GM19023 (cell line): ENCODE results near the gene CMTM6.
"Not testable (repeated sequence)": the region's sequence is repeated elsewhere in the genome, so short reads cannot be mapped to it uniquely, and the experiment has no call there.

Source experiments
- ATAC-seq: cut with Tn5 transposase; IDR thresholded peaks from one replicate; pipeline ENCODE4 v1.9.1; 2021; ENCODE audit warnings: mild to moderate bottlenecking, moderate library complexity; ENCODE audit not compliant: unreplicated experiment

CMTM6 gene

DNA sequence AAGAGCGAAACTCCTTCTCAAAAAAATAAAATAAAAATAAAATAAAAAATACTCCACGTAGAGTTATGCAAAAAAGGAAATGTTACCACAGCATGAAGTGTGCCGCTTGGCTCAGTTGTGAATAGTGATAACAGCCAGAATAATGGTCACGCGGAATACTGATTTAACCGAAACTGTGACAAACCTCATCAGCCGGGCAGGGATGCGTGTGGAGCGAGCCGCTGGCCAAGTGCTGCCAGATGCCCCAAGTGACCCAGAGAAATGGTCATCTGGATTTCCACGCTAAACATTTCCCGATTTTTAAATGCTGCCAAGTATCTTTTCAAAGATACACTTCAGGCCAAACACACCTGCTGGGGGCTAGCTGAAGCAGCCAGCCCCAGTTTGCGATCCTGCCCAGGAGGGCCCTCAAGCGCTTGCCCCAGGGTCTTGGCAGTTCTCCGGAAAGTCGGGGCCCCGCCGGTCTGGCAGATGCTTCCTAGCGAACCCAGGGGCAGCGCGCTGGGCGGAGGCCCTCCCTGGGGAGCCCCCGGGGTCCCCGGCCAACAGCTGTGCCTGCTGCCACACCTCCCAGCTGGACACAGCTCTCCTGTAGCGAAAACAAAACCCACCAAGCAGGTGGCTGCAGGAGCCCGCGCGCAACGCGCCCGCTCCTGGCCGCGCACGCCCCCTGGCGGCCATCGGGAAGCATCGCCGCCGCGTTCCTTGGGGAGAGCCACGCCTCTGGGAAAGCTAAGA is 35.1 kb downstream of the CMTM6 start:
- ATAC-seq, result peak; percentile 70

DNA sequence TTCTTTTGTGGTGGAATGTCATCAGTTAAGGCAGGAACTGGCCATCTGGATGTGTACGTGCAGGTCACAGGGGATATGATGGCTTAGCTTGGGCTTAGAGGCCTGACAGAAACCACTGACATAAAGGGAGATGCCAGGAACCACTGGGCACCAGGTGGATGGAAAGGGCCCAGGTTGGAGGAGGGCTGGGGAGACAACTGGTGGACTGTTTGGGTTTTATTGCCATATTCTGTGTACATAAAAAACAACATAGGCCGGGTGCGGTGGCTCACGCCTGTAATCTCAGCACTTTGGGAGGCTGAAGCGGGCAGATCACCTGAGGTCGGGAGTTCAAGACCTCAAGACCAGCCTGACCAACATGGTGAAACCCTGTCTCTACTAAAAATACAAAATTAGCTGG is 35.8 kb downstream of the CMTM6 start:
- not testable (repeated sequence) for ATAC-seq

DNA sequence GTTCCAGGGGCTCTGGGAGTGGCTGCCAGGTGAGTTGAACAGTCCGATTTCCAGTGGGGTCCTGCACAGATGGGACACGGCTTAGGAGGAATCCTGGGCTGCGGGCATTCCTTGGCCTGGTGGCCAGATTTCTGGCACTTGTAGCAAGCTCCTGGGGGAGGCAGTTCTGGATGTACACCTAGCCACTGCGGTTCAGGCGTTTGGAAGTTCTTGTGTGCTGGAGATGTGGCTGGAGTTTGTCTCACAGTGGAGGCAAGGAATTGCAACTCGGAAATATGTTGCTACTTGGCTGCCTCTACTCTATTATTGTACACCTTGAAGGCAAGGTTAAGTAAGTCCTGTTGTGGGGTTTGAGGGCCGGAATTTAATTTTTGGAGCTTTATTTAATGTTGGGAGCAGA is 37.9 kb downstream of the CMTM6 start:
- ATAC-seq, result not testable (repeated sequence)

DNA sequence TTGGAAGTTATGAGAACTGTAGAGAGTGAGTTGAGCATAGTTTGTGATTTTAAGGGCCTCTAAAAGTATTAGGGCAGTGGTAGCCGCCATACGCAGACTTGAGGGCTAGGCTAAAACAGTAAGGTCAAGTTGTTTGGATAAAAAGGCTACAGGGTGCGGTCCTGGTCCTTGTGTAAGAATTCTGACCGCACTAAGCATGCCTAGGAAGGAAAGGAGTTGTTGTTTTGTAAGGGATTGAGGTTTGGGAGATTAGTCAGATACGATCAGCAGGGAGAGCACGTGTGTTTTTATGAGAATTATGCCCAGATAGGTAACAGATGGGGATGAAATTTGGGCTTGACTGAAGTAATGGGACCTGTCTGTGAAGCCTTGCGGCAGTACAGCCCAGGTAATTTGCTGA is 39.2 kb downstream of the CMTM6 start:
- not testable (repeated sequence) for ATAC-seq

DNA sequence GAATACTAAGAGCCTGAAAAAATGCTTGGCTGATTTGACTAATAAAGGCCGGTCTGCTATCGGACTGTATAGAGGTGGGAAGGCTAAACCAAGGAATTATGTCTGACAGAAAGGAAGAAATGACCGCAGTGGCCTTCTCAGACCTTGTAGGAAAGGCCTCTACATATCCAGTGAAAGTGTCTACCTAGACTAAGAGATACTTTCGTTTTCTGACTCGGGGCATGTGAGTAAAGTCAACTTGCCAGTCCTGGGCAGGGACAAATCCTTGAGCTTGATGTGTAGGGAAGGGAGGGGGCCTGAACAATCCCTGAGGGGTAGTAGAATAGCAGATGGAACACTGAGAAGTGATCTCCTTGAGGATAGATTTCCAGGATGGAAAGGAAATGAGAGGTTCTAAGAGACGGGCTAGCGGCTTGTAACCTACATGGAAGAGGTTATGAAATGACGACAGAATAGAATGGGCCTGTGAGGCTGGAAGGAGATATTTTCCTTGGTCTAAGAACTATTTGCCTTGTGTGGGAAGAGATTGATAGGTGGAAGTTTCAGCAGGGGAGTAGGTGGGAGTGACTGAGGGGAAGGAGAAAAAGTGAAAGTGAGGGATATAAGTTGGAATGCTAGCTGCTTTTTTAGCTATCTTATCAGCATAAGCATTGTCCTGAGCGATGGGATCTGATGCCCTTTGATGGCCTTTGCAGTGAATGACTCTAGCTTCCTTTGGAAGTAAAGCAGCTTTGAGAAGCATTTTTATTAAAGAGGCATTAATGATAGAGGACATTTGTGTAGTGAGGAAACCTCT is 40.3 kb downstream of the CMTM6 start:
- not testable (repeated sequence) for ATAC-seq

DNA sequence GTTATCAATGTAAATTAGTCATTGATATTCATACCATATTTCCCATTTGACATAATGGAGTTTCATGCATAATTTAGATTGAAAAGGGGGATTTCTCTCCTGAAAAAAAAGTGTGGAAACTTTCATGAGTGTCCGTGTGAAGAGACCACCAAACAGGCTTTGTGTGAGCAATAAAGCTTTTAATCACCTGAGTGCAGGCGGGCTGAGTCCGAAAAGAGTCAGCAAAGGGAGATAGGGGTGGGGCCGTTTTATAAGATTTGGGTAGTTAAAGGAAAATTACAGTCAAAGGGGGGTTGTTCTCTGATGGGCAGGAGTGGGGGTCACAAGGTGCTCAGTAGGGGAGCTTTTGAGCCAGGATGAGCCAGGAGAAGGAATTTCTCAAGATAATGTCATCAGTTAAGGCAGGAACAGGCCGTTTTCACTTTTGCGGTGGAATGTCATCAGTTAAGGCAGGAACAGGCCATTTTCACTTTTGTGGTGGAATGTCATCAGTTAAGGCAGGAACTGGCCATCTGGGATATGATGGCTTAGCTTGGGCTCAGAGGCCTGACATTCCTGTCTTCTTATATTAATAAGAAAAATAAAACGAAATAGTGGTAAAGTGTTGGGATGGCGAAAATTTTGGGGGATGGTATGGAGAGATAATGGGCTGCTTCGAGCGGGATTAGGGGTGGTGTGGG is 41.7 kb downstream of the CMTM6 start:
- not testable (repeated sequence) for ATAC-seq

DNA sequence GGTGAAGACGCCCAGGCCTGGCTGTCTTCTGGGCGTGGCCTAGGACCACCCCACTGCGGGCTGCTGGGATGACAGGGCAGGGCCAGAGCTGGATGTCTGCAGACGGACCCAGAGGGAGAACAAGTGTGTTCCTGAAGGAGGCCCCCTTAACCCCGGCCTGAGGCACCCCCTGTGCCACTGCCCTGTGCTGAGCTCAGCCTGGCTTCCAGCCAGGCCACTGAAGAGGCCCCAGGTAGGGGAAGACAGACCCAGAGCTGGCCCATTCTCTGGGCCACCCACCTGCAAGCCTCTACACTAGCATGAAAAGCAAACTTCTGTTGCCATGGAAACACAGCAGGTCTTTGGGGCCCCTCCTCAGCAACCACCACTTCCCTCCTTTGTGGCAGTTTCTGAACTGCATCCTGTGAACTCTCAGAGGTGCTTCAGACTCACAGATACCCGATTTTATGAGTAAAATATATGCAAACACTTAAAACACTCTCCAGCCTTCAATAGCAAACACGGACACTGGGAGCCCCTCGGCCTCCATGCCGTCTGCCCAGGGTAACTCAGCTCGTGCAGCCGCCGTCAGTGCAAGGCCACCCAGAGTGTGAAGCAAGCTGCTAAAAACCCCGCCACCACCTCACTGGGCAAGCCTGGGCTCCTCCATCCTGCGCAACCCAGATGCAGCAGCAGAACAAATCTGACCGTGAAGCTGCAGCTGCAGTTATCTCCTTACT is 42.5 kb downstream of the CMTM6 start:
- peak; percentile 85 for ATAC-seq

DNA sequence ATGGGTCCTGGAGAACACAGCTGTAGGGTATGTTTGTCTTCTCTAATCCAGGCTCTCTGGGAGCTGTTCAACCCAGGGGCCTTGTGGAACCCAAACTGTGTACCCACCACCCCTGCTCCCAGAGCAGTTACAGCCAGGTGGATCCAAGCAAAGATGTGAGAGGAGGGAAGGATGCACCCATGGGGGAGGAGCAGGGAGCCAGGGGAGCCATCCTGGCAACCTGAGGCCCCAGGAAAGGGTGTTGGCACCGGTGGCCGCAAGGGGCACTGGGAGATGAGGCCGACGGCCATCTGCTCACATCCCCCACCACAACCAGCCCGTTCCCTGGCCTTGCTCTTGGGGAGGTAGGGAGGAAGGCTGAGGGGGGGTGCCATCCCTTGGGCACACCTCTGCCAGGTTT is 43.2 kb downstream of the CMTM6 start:
- ATAC-seq, result no peak

DNA sequence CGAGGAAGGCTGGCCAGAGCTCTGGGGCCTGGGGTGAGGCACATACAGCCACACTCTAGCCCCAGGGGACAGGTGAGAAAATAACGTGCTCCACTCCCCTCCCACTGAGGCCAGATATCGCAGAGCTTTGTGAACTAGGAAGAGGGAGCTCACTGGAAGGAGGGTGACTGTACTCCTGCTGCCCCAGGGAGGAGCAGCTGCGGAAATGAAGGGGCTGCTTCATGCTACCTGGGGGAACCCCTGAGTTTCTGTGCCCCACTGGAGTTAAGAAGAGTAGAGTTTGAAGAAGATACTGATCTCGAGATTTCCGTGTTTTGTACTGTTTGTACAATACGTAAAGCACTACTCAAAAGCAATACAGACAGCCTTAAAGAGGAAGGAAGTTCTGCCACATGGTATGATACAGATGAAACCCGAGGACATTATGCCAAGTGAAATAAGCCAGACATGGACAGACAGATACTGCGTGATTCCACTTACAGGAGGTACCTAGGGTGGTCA is 44.6 kb downstream of the CMTM6 start:
- no peak for ATAC-seq

DNA sequence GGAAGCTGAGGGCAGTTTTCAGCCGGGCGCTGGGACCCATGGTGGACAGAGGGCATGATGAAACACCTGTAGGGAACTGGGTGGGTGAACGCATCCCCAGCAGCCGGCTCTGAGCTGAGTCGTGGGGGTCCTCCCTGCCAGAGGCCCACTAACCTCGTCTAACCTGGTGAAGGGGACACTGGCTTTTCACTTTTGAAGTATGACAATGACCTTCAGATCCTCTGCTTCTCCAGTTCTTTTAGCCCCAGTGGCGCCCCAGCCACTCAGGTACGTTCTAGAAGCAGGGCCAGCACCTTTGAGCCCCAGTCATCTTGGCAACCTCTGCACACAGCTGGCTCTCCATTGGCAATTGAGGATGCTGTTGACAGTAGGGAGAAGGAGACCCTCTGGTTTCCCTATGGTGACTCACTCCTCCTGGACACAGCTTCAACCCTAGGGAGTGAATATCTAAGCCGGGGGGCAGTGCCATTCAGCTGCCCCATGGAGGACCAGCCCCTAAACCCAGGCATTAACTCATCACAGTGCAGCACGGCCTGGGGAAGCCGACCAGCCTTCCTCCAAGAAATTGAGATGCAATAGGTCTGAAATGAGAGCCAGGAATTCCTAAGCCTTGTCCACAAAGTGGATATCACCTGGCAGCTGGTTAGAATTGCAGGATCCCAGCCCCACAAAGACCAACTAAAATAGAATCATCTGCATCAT is 46.1 kb downstream of the CMTM6 start:
- ATAC-seq, result no peak

DNA sequence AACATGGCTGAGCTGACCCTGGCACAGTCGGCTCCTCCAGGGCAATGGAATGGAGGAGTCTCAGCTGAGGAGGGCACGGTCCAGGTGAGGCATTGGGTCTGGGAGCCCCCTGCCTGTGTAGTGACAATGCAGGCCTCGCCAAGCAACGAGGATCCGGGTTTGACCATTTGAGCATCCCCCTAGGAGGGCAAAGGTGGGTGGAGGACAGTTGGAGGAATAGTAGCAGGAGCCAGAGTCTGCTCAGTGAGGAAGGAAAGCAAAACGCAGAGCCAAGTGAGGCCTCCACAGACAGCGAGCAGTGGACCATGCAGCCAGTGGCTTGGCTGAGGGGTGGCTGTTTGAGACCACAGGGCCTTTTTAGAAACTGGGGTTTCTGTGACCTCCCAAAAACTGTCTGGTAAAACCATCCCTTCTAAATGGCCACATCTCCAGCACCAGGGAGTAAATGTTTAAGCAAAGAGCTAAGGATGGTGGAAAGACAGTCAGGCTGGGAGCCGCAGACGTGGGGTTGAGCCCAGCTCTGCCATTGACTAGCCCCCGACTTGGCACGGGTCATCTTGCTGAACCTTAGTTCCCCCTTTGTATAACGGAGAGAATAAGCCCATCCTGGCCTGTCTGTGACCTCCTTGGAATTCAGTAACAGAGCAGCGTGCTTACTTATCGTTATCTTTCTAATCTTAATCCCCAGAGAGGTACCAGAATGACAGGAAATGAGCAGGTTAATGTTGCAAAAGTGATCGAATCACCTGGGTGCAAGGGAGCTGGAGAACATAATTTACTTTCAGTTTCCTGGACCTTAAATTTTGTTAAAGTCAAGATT is 46.8 kb downstream of the CMTM6 start:
- no peak for ATAC-seq

DNA sequence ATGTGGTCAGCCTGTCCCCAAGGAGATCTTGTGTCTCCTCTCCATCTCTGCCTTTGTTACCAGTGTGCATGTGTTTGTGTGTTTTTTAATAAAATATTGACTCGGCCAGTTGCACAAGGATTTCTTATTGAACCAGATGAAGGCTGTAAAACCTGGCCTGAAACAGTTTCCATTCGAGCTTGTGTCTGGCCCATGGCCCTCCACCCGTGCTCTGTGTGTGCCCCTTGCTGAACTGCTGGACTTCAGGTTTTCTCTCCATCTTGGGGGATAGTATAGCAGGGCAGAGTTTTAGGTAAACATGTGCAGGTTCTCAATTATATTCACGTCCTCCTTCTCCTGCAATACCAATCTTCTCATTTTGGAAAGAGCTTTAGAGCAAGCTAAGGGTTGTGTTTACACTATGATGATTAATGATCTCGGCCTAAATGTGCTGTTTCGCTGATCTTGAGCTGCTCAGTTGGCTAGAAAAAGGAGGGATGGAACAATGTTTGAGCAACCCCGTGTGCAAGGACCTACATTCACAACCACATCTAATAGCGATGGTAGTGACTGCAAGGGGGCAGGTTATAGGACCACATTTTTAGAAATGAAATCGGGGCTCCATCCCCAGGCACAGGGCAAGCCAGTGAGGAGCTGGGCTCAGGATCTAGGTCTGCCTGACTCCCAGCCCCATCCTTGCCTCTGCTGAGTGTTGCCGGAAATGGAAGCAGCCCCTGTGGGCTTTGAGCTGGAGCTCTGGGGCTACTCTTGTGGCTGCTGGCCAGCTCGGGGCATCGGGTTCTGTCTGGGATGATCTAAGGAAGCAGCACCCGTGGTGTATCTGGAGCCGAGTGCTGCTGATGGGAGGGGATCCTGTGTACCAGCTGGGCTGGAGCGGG is 47.7 kb downstream of the CMTM6 start:
- ATAC-seq, result no peak

DNA sequence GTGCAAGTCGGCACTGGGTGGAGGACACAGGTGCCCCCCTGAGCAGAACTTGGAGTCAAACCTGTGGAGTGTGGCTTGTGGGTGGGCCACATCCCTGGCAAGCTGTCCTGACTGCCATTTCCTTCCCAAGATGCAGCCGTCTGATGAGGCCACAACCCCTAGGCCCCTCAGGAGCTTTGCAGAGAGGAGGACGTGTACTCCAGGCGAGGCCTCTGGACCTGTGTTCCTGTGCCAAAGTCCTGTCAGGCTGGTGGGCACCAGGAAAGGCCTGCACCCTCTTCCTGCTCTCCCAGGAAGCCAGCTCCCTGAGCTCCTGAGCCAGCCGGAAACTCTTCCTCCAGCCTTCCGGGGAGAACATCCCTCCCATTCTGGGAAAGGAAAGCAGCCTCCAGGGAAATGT is 48.5 kb downstream of the CMTM6 start:
- ATAC-seq, result no peak

DNA sequence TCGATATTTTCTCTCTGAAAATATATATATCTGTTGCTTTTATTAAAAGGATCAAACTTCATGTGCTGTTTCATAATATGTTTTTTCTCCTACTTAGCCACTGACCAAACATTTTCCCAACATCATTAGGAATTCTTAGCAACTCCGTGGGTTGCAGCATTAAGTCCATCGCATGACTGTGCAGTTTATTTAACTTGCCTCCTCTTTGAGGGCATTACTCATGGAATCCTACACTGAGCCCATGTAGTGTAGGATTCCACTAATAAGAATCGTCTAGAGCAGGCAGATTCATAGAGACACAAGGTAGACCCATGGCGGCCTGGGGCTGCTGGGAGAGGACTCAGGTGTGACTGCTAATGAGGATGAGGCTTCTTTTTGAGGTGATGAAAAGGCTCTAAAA is 49.3 kb downstream of the CMTM6 start:
- ATAC-seq, result no peak

DNA sequence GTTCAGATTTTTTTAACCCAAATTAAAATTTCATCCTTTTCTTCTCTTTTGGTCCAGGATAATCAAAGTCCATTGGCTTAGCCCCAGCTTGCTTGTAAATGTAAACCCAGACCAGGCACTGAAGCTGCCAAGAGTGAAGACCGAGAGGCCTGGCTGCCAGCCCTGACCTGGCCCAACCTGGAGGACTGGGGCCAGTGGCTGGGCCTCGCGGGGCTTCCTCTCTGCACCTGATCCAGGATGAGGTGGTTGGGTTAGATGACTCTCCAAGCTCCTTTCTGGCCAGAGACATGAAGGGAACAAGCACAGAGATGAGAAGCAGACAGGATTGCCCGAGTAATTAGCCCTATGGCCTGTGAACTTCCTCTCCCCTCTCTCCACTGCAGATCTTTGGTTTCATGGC is 50.6 kb downstream of the CMTM6 start:
- no peak for ATAC-seq

DNA sequence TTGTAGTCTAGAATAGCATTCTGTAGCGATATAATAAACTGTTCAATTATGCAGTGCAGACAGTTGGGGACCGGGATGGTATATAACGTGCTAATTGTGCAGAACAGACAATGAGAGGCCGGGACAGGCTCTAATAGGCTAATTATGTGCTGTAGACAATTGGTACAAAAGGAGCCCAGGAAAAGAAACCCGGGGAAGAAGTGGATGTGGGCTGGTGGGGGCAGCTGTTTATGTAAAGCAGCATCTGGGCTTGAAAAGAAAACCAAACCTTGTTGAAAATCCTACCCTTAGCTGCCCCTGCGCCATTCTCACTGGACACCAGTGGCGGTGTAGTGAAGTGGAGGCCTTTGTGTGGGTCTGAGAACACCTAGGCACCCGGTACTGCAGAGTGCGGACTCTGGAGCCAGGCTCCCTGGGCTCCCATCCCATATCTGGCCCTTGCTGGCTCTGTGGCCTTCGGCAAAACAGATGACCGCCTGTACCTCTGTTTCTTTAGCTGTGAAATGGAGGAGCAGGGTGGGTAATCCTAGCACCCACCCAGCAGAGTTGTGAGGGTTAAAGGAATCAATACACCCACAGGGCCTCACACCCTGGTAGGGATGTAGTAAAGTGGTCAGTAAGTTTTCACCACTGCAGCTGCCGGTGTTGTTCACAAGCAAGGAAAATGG is 51.5 kb downstream of the CMTM6 start:
- ATAC-seq, result no peak

DNA sequence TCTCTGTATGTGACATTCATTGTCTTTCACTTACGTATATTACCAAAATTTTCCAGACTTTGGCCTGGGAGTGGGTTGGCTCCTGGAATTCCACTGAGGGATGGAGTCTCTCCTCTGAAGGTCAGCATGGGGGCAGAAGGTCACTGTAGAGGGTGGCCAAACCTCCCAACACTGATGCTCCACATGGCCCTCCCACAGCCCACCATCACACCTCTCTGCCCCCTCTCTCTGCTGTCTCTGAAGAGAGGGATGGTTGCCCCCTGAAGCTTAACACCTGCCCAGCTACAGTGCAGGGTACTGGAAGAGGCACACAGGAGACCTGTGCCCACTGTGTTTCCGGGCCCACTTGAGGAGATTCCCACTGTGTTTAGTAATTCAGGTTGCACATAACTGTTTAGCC is 52.2 kb downstream of the CMTM6 start:
- ATAC-seq, result no peak

DNA sequence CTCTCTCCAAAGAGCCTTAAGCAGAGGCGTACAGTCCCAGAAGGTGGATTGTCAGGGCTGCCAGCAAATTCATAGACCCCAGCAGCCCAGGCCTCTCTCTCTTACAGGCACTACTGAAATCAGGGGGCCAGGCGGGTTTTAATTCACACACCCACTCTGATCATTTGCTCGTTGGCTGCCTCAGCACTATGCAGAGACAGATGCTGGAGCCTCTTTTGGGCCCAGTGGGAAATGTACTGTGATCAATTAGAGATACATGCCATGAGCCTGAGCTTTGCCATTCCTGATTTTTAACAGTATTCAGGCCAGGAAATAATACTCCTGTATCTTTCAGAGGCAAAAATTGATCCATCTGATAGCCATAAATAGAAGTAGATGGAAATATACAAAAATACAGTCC is 53.0 kb downstream of the CMTM6 start:
- no peak for ATAC-seq
